Fibroblast of lung (primary cell): ENCODE results near the gene DCDC2.

Experiments used
- EZH2 ChIP-seq: IDR thresholded peaks from 2 replicates; pipeline ENCODE4 v1.5.1; 2012; ENCODE audit warnings: low read length, control low read depth, mild to moderate bottlenecking; ENCODE audit errors: missing control alignments
- TF ChIP-seq, protein P1 (sequence below), 2 donors: IDR thresholded peaks in 1 of 2; conservative IDR thresholded peaks in 1 of 2; 1 replicate in 1 of 2; 2 replicates in 1 of 2; pipeline ENCODE4 v1.5.1; 2011 to 2012; ENCODE audit warnings: low read length in 2 of 2, control low read depth in 1 of 2, inconsistent platforms in 1 of 2, low read depth in 1 of 2, mild to moderate bottlenecking in 1 of 2

GRCh38 chr6:24359640-24360454, 2.0 kb upstream of the DCDC2 start:
- TF ChIP-seq, protein P1, sequence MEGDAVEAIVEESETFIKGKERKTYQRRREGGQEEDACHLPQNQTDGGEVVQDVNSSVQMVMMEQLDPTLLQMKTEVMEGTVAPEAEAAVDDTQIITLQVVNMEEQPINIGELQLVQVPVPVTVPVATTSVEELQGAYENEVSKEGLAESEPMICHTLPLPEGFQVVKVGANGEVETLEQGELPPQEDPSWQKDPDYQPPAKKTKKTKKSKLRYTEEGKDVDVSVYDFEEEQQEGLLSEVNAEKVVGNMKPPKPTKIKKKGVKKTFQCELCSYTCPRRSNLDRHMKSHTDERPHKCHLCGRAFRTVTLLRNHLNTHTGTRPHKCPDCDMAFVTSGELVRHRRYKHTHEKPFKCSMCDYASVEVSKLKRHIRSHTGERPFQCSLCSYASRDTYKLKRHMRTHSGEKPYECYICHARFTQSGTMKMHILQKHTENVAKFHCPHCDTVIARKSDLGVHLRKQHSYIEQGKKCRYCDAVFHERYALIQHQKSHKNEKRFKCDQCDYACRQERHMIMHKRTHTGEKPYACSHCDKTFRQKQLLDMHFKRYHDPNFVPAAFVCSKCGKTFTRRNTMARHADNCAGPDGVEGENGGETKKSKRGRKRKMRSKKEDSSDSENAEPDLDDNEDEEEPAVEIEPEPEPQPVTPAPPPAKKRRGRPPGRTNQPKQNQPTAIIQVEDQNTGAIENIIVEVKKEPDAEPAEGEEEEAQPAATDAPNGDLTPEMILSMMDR (conservative IDR thresholded peaks at IDR 0.05 in 1 of 2, IDR thresholded peaks at IDR 0.05 in 1 of 2; ENCODE audit: low read depth in 1 of 2, low read length in 2 of 2): peak; percentile 80 to 92
- no peak for TF ChIP-seq EZH2
